NCI-H2029 treated with DMSO at 0.1 percent for 48 hours (cell line): Measurements from ENCODE around the gene RRH.
"Not testable (repeated sequence)": the region's sequence is repeated elsewhere in the genome, so short reads cannot be mapped to it uniquely, and the experiment has no call there.

Experiments used
- DNase-seq: peaks from one replicate; lab custom pipeline; 2025; lab: John Stamatoyannopoulos, UW

The RRH gene

GRCh38 chr4:109827672-109828071 is at the start of gene RRH:
RRH (plus strand) TSS chr4:109827972; CDS start chr4:109828028, 56 bp downstream.
- DNase-seq: no peak

GRCh38 chr4:109782092-109782491 is 45.7 kb upstream of the RRH start:
- not testable (repeated sequence) for DNase-seq

- DNase-seq: no peak
Measured at GRCh38 chr4:109786846-109787245, 40.9 kb upstream of the RRH start.

GRCh38 chr4:109787807-109788206 is 40.0 kb upstream of the RRH start:
- no peak for DNase-seq

GRCh38 chr4:109795059-109795458 is 32.7 kb upstream of the RRH start:
- DNase-seq: no peak

GRCh38 chr4:109798866-109799265 is 28.9 kb upstream of the RRH start:
- DNase-seq: no peak

- DNase-seq: no peak
Measured at GRCh38 chr4:109801099-109801789, 26.5 kb upstream of the RRH start.

- DNase-seq: no peak
Measured at GRCh38 chr4:109801895-109802319, 25.9 kb upstream of the RRH start, which contains the start of gene CFI. CFI (minus strand) TSS chr4:109801999; CDS start chr4:109801971, 28 bp downstream.

GRCh38 chr4:109803924-109804571 is 23.7 kb upstream of the RRH start:
- no peak for DNase-seq

GRCh38 chr4:109809655-109810054 is 18.1 kb upstream of the RRH start:
- no peak for DNase-seq

GRCh38 chr4:109810552-109811387 is 17.0 kb upstream of the RRH start:
- no peak for DNase-seq

GRCh38 chr4:109811707-109812106 is 16.1 kb upstream of the RRH start:
- DNase-seq: no peak

- DNase-seq: peak; percentile 53
Measured at GRCh38 chr4:109815151-109816081, 12.4 kb upstream of the RRH start, which contains the start of gene GAR1. GAR1 (plus strand) TSS chr4:109815762; CDS start chr4:109816165, 403 bp downstream.

GRCh38 chr4:109816082-109816442 is 11.7 kb upstream of the RRH start:
- no peak for DNase-seq

GRCh38 chr4:109816894-109817293 is 10.9 kb upstream of the RRH start:
- DNase-seq: no peak

GRCh38 chr4:109818268-109818667 is 9.5 kb upstream of the RRH start:
- no peak for DNase-seq

GRCh38 chr4:109820563-109820962 is 7.2 kb upstream of the RRH start:
- no peak for DNase-seq

- no peak for DNase-seq
Measured at GRCh38 chr4:109821185-109821584, 6.6 kb upstream of the RRH start.

- DNase-seq: no peak
Measured at GRCh38 chr4:109826719-109827118, 1.1 kb upstream of the RRH start.

- DNase-seq: no peak
Measured at GRCh38 chr4:109833756-109834155, 6.0 kb downstream of the RRH start.

- DNase-seq: no peak
Measured at GRCh38 chr4:109836985-109837384, 9.2 kb downstream of the RRH start.
